GM19035 (cell line): ENCODE measurements around the gene PPP4R4.
"Not testable (repeated sequence)": the region's sequence is repeated elsewhere in the genome, so short reads cannot be mapped to it uniquely, and the experiment has no call there.

Experiments
- ATAC-seq: cut with Tn5 transposase; IDR thresholded peaks from one replicate; pipeline ENCODE4 v1.9.1; 2021; ENCODE audit not compliant: unreplicated experiment

Gene PPP4R4

GRCh38 chr14:94176808-94177207 is 2.7 kb downstream of the PPP4R4 start:
- ATAC-seq = no peak

- no peak for ATAC-seq
Observed at GRCh38 chr14:94177806-94178205, 3.7 kb downstream of the PPP4R4 start.

GRCh38 chr14:94179244-94179643 is 5.1 kb downstream of the PPP4R4 start:
- ATAC-seq = no peak

- ATAC-seq = no peak
Observed at GRCh38 chr14:94180655-94181271, 6.6 kb downstream of the PPP4R4 start.

- no peak for ATAC-seq
Observed at GRCh38 chr14:94181835-94182234, 7.7 kb downstream of the PPP4R4 start.

GRCh38 chr14:94192536-94192935 is 18.4 kb downstream of the PPP4R4 start:
- ATAC-seq = no peak

GRCh38 chr14:94193776-94194175 is 19.7 kb downstream of the PPP4R4 start:
- ATAC-seq = no peak

- ATAC-seq = no peak
Observed at GRCh38 chr14:94196057-94196456, 21.9 kb downstream of the PPP4R4 start.

GRCh38 chr14:94203473-94204210 is 29.5 kb downstream of the PPP4R4 start:
- no peak for ATAC-seq

GRCh38 chr14:94213021-94213420 is 38.9 kb downstream of the PPP4R4 start:
- no peak for ATAC-seq

GRCh38 chr14:94213741-94214140 is 39.6 kb downstream of the PPP4R4 start:
- no peak for ATAC-seq

- no peak for ATAC-seq
Observed at GRCh38 chr14:94217116-94217515, 43.0 kb downstream of the PPP4R4 start.

- not testable (repeated sequence) for ATAC-seq
Observed at GRCh38 chr14:94218198-94218886, 44.2 kb downstream of the PPP4R4 start.

GRCh38 chr14:94224040-94224439 is 49.9 kb downstream of the PPP4R4 start:
- ATAC-seq = no peak

- no peak for ATAC-seq
Observed at GRCh38 chr14:94225460-94226378, 51.6 kb downstream of the PPP4R4 start.

GRCh38 chr14:94227029-94227428 is 52.9 kb downstream of the PPP4R4 start:
- ATAC-seq = no peak

- ATAC-seq = no peak
Observed at GRCh38 chr14:94237046-94237445, 62.9 kb downstream of the PPP4R4 start.

GRCh38 chr14:94237983-94238382 is 63.9 kb downstream of the PPP4R4 start:
- no peak for ATAC-seq

- ATAC-seq = no peak
Observed at GRCh38 chr14:94239406-94239805, 65.3 kb downstream of the PPP4R4 start.

- no peak for ATAC-seq
Observed at GRCh38 chr14:94244182-94244581, 70.1 kb downstream of the PPP4R4 start.

GRCh38 chr14:94264195-94264594 is 90.1 kb downstream of the PPP4R4 start:
- not testable (repeated sequence) for ATAC-seq
